GM18861 (cell line): ENCODE results near the gene FGF14.

ENCODE experiments used
- ATAC-seq: cut with Tn5 transposase; IDR thresholded peaks from one replicate; pipeline ENCODE4 v1.9.1; 2021; ENCODE audit not compliant: unreplicated experiment

FGF14 gene

GRCh38 chr13:102002287-102002686 is 399.6 kb downstream of the FGF14 start:
- no peak for ATAC-seq

- ATAC-seq, result no peak
These were observed 401.1 kb downstream of the FGF14 start for GRCh38 chr13:102000764-102001163.

- no peak for ATAC-seq
These were observed 403.7 kb downstream of the FGF14 start for GRCh38 chr13:101998129-101998528.

GRCh38 chr13:101996954-101997353 is 404.9 kb downstream of the FGF14 start:
- no peak for ATAC-seq

GRCh38 chr13:101989798-101990350 is 412.0 kb downstream of the FGF14 start:
- no peak for ATAC-seq

GRCh38 chr13:101988140-101988539 is 413.7 kb downstream of the FGF14 start:
- ATAC-seq, result no peak

GRCh38 chr13:101986316-101986715 is 415.5 kb downstream of the FGF14 start:
- ATAC-seq, result no peak

GRCh38 chr13:101985321-101985720 is 416.5 kb downstream of the FGF14 start:
- ATAC-seq, result no peak

GRCh38 chr13:101982903-101983302 is 418.9 kb downstream of the FGF14 start:
- ATAC-seq, result no peak

GRCh38 chr13:101979825-101980224 is 422.0 kb downstream of the FGF14 start:
- no peak for ATAC-seq

- no peak for ATAC-seq
These were observed 423.1 kb downstream of the FGF14 start for GRCh38 chr13:101978552-101979315.

GRCh38 chr13:101977475-101977874 is 424.4 kb downstream of the FGF14 start:
- ATAC-seq, result no peak

GRCh38 chr13:101972191-101972590 is 429.7 kb downstream of the FGF14 start:
- ATAC-seq, result no peak

- ATAC-seq, result no peak
These were observed 431.5 kb downstream of the FGF14 start for GRCh38 chr13:101970341-101970740.

GRCh38 chr13:101967781-101968180 is 434.1 kb downstream of the FGF14 start:
- no peak for ATAC-seq

GRCh38 chr13:101967216-101967615 is 434.6 kb downstream of the FGF14 start:
- ATAC-seq, result no peak

GRCh38 chr13:101965096-101965495 is 436.8 kb downstream of the FGF14 start:
- no peak for ATAC-seq

- no peak for ATAC-seq
These were observed 442.8 kb downstream of the FGF14 start for GRCh38 chr13:101959016-101959415.

GRCh38 chr13:101955764-101956163 is 446.1 kb downstream of the FGF14 start:
- no peak for ATAC-seq

GRCh38 chr13:101951114-101951513 is 450.7 kb downstream of the FGF14 start:
- ATAC-seq, result no peak

- no peak for ATAC-seq
These were observed 452.2 kb downstream of the FGF14 start for GRCh38 chr13:101949681-101950080.

- no peak for ATAC-seq
These were observed 455.4 kb downstream of the FGF14 start for GRCh38 chr13:101946401-101946800.

- ATAC-seq, result no peak
These were observed 456.4 kb downstream of the FGF14 start for GRCh38 chr13:101945435-101945834.
